SK-N-SH (cell line): Measurements from ENCODE around the gene MINDY4. TPM values are rescaled to one million over a fixed set of nuclear protein-coding genes. Genes with fewer than 3 reads are reported as not detected.
A peak's percentile ranks its signal among the peaks of the same experiment; 100 is the strongest.
"Not testable (repeated sequence)": the region's sequence is repeated elsewhere in the genome, so short reads cannot be mapped to it uniquely, and the experiment has no call there.

ENCODE experiments used
- CTCF ChIA-PET: fragments of 300-600, 350-600 bp; formaldehyde crosslinking; extraction: SDS; loops from one replicate; lab custom pipeline; 2021; lab: Yijun Ruan, JAX
- POLR2A ChIA-PET: fragments of 350-600 bp; sonication (Branson Sonifier 250); formaldehyde crosslinking; extraction: SDS; loops from one replicate; lab custom pipeline; 2020; ENCODE audit warnings: antibody characterized with exemption, inconsistent platforms; lab: Yijun Ruan, JAX
- DNase-seq: peaks from one replicate; pipeline ENCODE4 v3.0.0; 2012
- H2AFZ ChIP-seq: fragments of 200-600 bp; sonication (generic); 2 replicates; pipeline ENCODE4 v1.8.1; 2016; ENCODE audit warnings: antibody characterized with exemption, mild to moderate bottlenecking, low read depth
- H3F3A ChIP-seq: fragments of 200-600 bp; sonication (generic); replicated peaks from 2 replicates; pipeline ENCODE3; 2016; ENCODE audit warnings: antibody characterized with exemption, mild to moderate bottlenecking; ENCODE audit not compliant: insufficient read depth
- H3K27ac ChIP-seq, 2 experiments: fragments of 200-500 bp in 1 of 2; fragments of 200-600 bp in 1 of 2; sonication (Bioruptor generic) in 1 of 2; sonication (generic), shearing (Covaris generic) in 1 of 2; 2 replicates each; pipeline versions ENCODE4 v1.5.1 to v1.6.1; 2014 to 2016; ENCODE audit warnings: low read depth in 2 of 2, inconsistent platforms in 1 of 2, low read length in 1 of 2, mild to moderate bottlenecking in 1 of 2, mixed read lengths in 1 of 2
- H3K27me3 ChIP-seq: fragments of 200-600 bp; sonication (generic), shearing (Covaris generic); 2 replicates; pipeline ENCODE4 v1.6.1; 2016; ENCODE audit warnings: mixed run types; ENCODE audit not compliant: insufficient read depth
- H3K36me3 ChIP-seq, 2 experiments: fragments of 200-500 bp in 1 of 2; fragments of 200-600 bp in 1 of 2; sonication (Bioruptor generic) in 1 of 2; sonication (generic) in 1 of 2; replicated peaks in 1 of 2; 2 replicates each; pipeline versions ENCODE3 to v1.5.1; 2014 to 2016; ENCODE audit warnings: low read length in 1 of 2, mild to moderate bottlenecking in 1 of 2; ENCODE audit not compliant: insufficient read depth in 2 of 2, control insufficient read depth in 1 of 2
- H3K4me1 ChIP-seq, 2 experiments: fragments of 200-500 bp in 1 of 2; fragments of 200-600 bp in 1 of 2; sonication (Bioruptor generic) in 1 of 2; sonication (generic), shearing (Covaris generic) in 1 of 2; 2 replicates each; pipeline versions ENCODE4 v1.5.1 to v1.6.1; 2014 to 2016; ENCODE audit warnings: low read depth in 1 of 2, low read length in 1 of 2, mixed run types in 1 of 2; ENCODE audit not compliant: insufficient read depth in 2 of 2, control insufficient read depth in 1 of 2
- H3K4me2 ChIP-seq: fragments of 200-600 bp; sonication (generic), shearing (Covaris generic); 2 replicates; pipeline ENCODE4 v1.6.1; 2017; ENCODE audit warnings: mixed run types
- H3K4me3 ChIP-seq, 2 experiments: fragments of 200-500 bp in 1 of 2; fragments of 200-600 bp in 1 of 2; sonication (Bioruptor generic) in 1 of 2; sonication (generic), shearing (Covaris generic) in 1 of 2; 2 replicates each; pipeline versions ENCODE4 v1.5.1 to v1.8.1; 2014 to 2016; ENCODE audit warnings: low read depth in 2 of 2, inconsistent platforms in 1 of 2, low read length in 1 of 2, mild to moderate bottlenecking in 1 of 2, mixed read lengths in 1 of 2, moderate library complexity in 1 of 2
- H3K79me2 ChIP-seq: fragments of 200-600 bp; sonication (generic); 2 replicates; pipeline ENCODE4 v1.8.1; 2017; ENCODE audit warnings: mild to moderate bottlenecking; ENCODE audit not compliant: insufficient read depth
- H3K9ac ChIP-seq: fragments of 200-600 bp; sonication (generic); 2 replicates; pipeline ENCODE4 v1.6.1; 2017; ENCODE audit warnings: mixed run types
- H3K9me2 ChIP-seq: fragments of 200-600 bp; sonication (generic); 2 replicates; pipeline ENCODE4 v1.6.1; 2017; ENCODE audit warnings: mixed run types
- H3K9me3 ChIP-seq: fragments of 200-600 bp; sonication (generic); 2 replicates; pipeline ENCODE4 v1.6.1; 2017; ENCODE audit warnings: mixed run types, mild to moderate bottlenecking, moderate library complexity
- H4K20me1 ChIP-seq: fragments of 200-600 bp; sonication (generic); 2 replicates; pipeline ENCODE4 v1.6.1; 2017; ENCODE audit warnings: mild to moderate bottlenecking, mixed run types; ENCODE audit not compliant: insufficient read depth
- CHD2 ChIP-seq: fragments of 150-350 bp; IDR thresholded peaks from 2 replicates; pipeline ENCODE4 v1.6.1; 2018; ENCODE audit warnings: low read length; ENCODE audit not compliant: partially characterized antibody
- ELF1 ChIP-seq: IDR thresholded peaks from 2 replicates; pipeline ENCODE4 v1.4.0; 2012
- GATA2 ChIP-seq: sonication (generic); formaldehyde crosslinking; IDR thresholded peaks from 2 replicates; pipeline ENCODE4 v1.5.0; 2020; ENCODE audit warnings: mild to moderate bottlenecking, missing genetic modification reagents
- IRF3 ChIP-seq: fragments of 150-350 bp; IDR thresholded peaks from 2 replicates; pipeline ENCODE4 v1.6.1; 2016; ENCODE audit warnings: mild to moderate bottlenecking, low read depth, low read length
- MEF2A ChIP-seq: IDR thresholded peaks from 2 replicates; pipeline ENCODE4 v1.4.0; 2012; ENCODE audit warnings: low read depth, borderline replicate concordance
- MXI1 ChIP-seq: IDR thresholded peaks from 2 replicates; pipeline ENCODE4 v1.6.1; 2012; ENCODE audit warnings: mild to moderate bottlenecking, low read depth, low read length, improper control_type of control experiment
- RCOR1 ChIP-seq: fragments of 150-350 bp; IDR thresholded peaks from 2 replicates; pipeline ENCODE4 v1.6.1; 2017; ENCODE audit warnings: antibody characterized with exemption, low read length
- RFX5 ChIP-seq: IDR thresholded peaks from 2 replicates; pipeline ENCODE4 v1.6.1; 2012; ENCODE audit warnings: mild to moderate bottlenecking, improper control_type of control experiment, low read length
- RXRA ChIP-seq: IDR thresholded peaks from 2 replicates; pipeline ENCODE4 v1.4.0; 2012; ENCODE audit warnings: low read depth, mild to moderate bottlenecking, borderline replicate concordance
- SIN3A ChIP-seq: IDR thresholded peaks from 2 replicates; pipeline ENCODE4 v1.6.1; 2012; ENCODE audit warnings: low read depth, mild to moderate bottlenecking, low read length, moderate library complexity, borderline replicate concordance
- TCF12 ChIP-seq: IDR thresholded peaks from 2 replicates; pipeline ENCODE4 v1.4.0; 2012
- USF2 ChIP-seq: fragments of 150-350 bp; IDR thresholded peaks from 2 replicates; pipeline ENCODE4 v1.6.1; 2017; ENCODE audit warnings: antibody characterized with exemption, low read length, low read depth, borderline replicate concordance
- WGBS: methylation state at CpG from one replicate; pipeline ENCODE4 v1.1.6; 2017; ENCODE audit warnings: low lambda C conversion rate; 5-methylcytosine and 5-hydroxymethylcytosine counted together
- polyA plus RNA-seq, 3 experiments: library from polyadenylated mRNA; depleted of rRNA; stranded (reverse); fragments of >200 nt; gene quantifications; 2 replicates each; pipeline ENCODE4 v1.2.3, GENCODE V29; 2012

The MINDY4 gene
- polyA plus RNA-seq, 1 of the 3 experiments (the other 2 are of a cell fraction): 1.8 TPM

- no peak for TF ChIP-seq IRF3
- no peak for TF ChIP-seq CHD2
- TF ChIP-seq RCOR1: no peak
- peak; percentile 41; the same call in 1 of the 2 replicates for TF ChIP-seq MEF2A
- TF ChIP-seq GATA2: peak; percentile 25; the same call in 1 of the 2 replicates
- TF ChIP-seq RXRA: peak; percentile 63
- TF ChIP-seq USF2: no peak
- TF ChIP-seq SIN3A: 0 out of 2 replicates have a peak, but pooled peaks have one; percentile 26
- TF ChIP-seq TCF12: peak; percentile 97
- no peak for TF ChIP-seq MXI1
Measured at GRCh38 chr7:30804078-30804661, 33.0 kb downstream of the MINDY4 start (continued).

GRCh38 chr7:30805081-30805691 lies 34.0 kb downstream of the MINDY4 start:
- H3K27ac ChIP-seq: peak overlapping the region in 1 of 2 experiments; percentile 84; a peak in 2 of 4 replicates
- H3K4me2 ChIP-seq: peak overlapping the region; percentile 46
- H3K36me3 ChIP-seq: no peaks in the 10 kb centered on the region
- no peaks in the 10 kb centered on the region for H4K20me1 ChIP-seq
- H2AFZ ChIP-seq: no peak overlapping the region
- H3F3A ChIP-seq: peaks cover 17% of the 10 kb centered on the region
- no peaks in the 10 kb centered on the region for H3K79me2 ChIP-seq
- H3K9me2 ChIP-seq: no peaks in the 10 kb centered on the region
- no peak overlapping the region for H3K9ac ChIP-seq
- ChIA-PET POLR2A (interaction anchor here (0.6 kb wide), 1 partner anchor 298 kb away, joined by 3 read pairs; no protein-coding TSS in a partner anchor), CTCF (interaction anchor here (1.2 to 5.0 kb wide), 8 partner anchors 9 to 317 kb away, joined by 3 to 29 read pairs (median 8); no protein-coding TSS in a partner anchor)
- no peaks in the 10 kb centered on the region for H3K27me3 ChIP-seq
- no peak for TF ChIP-seq RFX5
- DNase-seq: no peak
- H3K4me1 ChIP-seq: peaks cover 16 to 25% of the 10 kb centered on the region in 2 experiments
- no peaks in the 10 kb centered on the region for H3K9me3 ChIP-seq
- no peak overlapping the region for H3K4me3 ChIP-seq
- WGBS: 97% methylated on average over 9 of the region's 9 CpGs

GRCh38 chr7:30805931-30806330 lies 34.7 kb downstream of the MINDY4 start:
- ChIA-PET POLR2A (no interaction called here), CTCF (interaction anchor here (1.1 to 5.0 kb wide), 9 partner anchors 9 to 317 kb away, joined by 3 to 29 read pairs (median 4); partner anchors contain the start of gene CRHR2)
- H3K27ac ChIP-seq: no peak overlapping the region
- no peak overlapping the region for H3K9ac ChIP-seq
- H3K4me1 ChIP-seq: peaks cover 11 to 19% of the 10 kb centered on the region in 2 experiments
- TF ChIP-seq USF2 (no peak), ELF1 (no peak)
- peaks cover 16% of the 10 kb centered on the region for H3F3A ChIP-seq
- H3K36me3 ChIP-seq: no peaks in the 10 kb centered on the region
- H3K79me2 ChIP-seq: no peaks in the 10 kb centered on the region
- H2AFZ ChIP-seq: no peak overlapping the region
- H3K9me3 ChIP-seq: no peaks in the 10 kb centered on the region
- H3K9me2 ChIP-seq: no peaks in the 10 kb centered on the region
- no peak overlapping the region for H3K4me2 ChIP-seq
- H4K20me1 ChIP-seq: no peaks in the 10 kb centered on the region
- H3K27me3 ChIP-seq: no peaks in the 10 kb centered on the region
- H3K4me3 ChIP-seq: no peak overlapping the region
- no peak for DNase-seq
- 95% methylated on average over 6 of the region's 6 CpGs for WGBS

GRCh38 chr7:30807477-30807876 lies 36.3 kb downstream of the MINDY4 start:
- H3F3A ChIP-seq: peaks cover 16% of the 10 kb centered on the region
- H3K4me2 ChIP-seq, H3K27ac ChIP-seq, H3K9me2 ChIP-seq, H3K9me3 ChIP-seq, H4K20me1 ChIP-seq, H3K9ac ChIP-seq, H2AFZ ChIP-seq, DNase-seq, POLR2A ChIA-PET, H3K79me2 ChIP-seq, H3K36me3 ChIP-seq, H3K4me3 ChIP-seq, H3K27me3 ChIP-seq: not testable (repeated sequence)
- 97% methylated on average over 8 of the region's 8 CpGs for WGBS
- CTCF ChIA-PET: interaction anchor here (1.3 to 5.0 kb wide), 2 partner anchors 171 to 315 kb away, joined by 4 to 29 read pairs; no protein-coding TSS in a partner anchor
- peaks cover 6 to 17% of the 10 kb centered on the region in 2 experiments; a peak in 3 of 4 replicates for H3K4me1 ChIP-seq
